Progenitor cell of endocrine pancreas (in vitro differentiated cells): ENCODE measurements around the gene SMURF2. TPM values are rescaled to one million over a fixed set of nuclear protein-coding genes. Genes with fewer than 3 reads are reported as not detected.
A peak's percentile ranks its signal among the peaks of the same experiment; 100 is the strongest.

Source experiments
- DNase-seq: peaks from one replicate; pipeline ENCODE4 v3.0.0; 2021; ENCODE audit warnings: low spot score; ENCODE audit not compliant: unreplicated experiment
- H3K27ac Mint-ChIP-seq: 2 replicates; pipeline ENCODE4 v1.8.0; 2021; ENCODE audit warnings: mild to moderate bottlenecking, moderate library complexity, mixed read lengths
- H3K27me3 Mint-ChIP-seq: 2 replicates; pipeline ENCODE4 v1.8.0; 2021; ENCODE audit warnings: mixed read lengths
- H3K36me3 Mint-ChIP-seq: 2 replicates; pipeline ENCODE4 v1.8.0; 2022; ENCODE audit warnings: mixed read lengths; ENCODE audit not compliant: insufficient read depth
- H3K4me1 Mint-ChIP-seq: 2 replicates; pipeline ENCODE4 v1.8.0; 2021; ENCODE audit warnings: low read depth, mixed read lengths
- H3K4me3 Mint-ChIP-seq: 2 replicates; pipeline ENCODE4 v1.8.0; 2021; ENCODE audit warnings: low read depth, mild to moderate bottlenecking, moderate library complexity, mixed read lengths
- H3K9me3 Mint-ChIP-seq: 2 replicates; pipeline ENCODE4 v1.8.0; 2021; ENCODE audit warnings: low read depth, mixed read lengths
- microRNA-seq: library from miRNA; unstranded; fragments of <30 nt; microRNA quantifications from one replicate; pipeline ENCODE4 v1.1.0, GENCODE V29; 2020; ENCODE audit warnings: borderline number of aligned reads; ENCODE audit not compliant: unreplicated experiment
- total RNA-seq: library from RNA; stranded (reverse); gene quantifications from 2 replicates; pipeline ENCODE4 v1.2.1, GENCODE V29; 2021
- TF ChIP-seq, protein P1 (sequence below): fragments of 200-600 bp; sonication (generic); IDR thresholded peaks from one replicate; pipeline ENCODE4 v1.5.0; 2021; ENCODE audit warnings: antibody characterized with exemption, mild to moderate bottlenecking; ENCODE audit not compliant: unreplicated experiment

The SMURF2 gene
- total RNA-seq, 1 donor from 2014 or later, result 43.9 TPM

DNA sequence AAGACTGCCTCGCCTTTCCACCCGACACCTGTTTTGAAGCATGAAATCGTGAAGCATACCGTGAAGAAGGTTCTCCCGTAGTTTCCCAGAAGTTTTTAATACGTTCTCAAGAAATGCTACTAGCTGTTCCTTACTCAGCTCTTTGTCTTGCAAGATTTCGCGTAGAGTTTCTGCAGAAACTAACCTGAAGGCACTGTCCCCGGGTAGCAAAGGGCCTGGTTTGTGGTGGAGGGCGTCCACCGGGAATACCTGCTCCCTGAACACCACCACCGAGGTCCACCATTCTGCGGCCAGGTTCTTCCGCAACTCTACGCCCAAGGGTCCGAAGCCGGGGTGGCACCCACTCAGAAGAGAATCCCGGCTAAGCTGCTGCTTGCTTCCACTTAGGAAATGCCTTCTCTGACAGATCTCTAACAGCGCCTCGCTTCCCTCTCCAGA, 165.7 kb downstream of the SMURF2 start:
- H3K4me3 Mint-ChIP-seq, result peak overlapping the region; percentile 94
- H3K4me1 Mint-ChIP-seq, result peaks cover 36% of the 10 kb centered on the region

More for the DNA sequence above, 165.7 kb downstream of the SMURF2 start:
- TF ChIP-seq, protein P1, sequence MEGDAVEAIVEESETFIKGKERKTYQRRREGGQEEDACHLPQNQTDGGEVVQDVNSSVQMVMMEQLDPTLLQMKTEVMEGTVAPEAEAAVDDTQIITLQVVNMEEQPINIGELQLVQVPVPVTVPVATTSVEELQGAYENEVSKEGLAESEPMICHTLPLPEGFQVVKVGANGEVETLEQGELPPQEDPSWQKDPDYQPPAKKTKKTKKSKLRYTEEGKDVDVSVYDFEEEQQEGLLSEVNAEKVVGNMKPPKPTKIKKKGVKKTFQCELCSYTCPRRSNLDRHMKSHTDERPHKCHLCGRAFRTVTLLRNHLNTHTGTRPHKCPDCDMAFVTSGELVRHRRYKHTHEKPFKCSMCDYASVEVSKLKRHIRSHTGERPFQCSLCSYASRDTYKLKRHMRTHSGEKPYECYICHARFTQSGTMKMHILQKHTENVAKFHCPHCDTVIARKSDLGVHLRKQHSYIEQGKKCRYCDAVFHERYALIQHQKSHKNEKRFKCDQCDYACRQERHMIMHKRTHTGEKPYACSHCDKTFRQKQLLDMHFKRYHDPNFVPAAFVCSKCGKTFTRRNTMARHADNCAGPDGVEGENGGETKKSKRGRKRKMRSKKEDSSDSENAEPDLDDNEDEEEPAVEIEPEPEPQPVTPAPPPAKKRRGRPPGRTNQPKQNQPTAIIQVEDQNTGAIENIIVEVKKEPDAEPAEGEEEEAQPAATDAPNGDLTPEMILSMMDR, result no peak
- H3K27ac Mint-ChIP-seq, result peak overlapping the region; percentile 96
- DNase-seq, result no peak
- no peaks in the 10 kb centered on the region for H3K27me3 Mint-ChIP-seq
- H3K9me3 Mint-ChIP-seq, result no peaks in the 10 kb centered on the region
- H3K36me3 Mint-ChIP-seq, result peaks cover 40% of the 10 kb centered on the region

Small RNA genes lying within 50 kb of the gene (microRNA-seq; reads per million reads assigned to microRNA genes)
- gene MIR3064 (11.3 reads per million, percentile 20 among the genes with 10 or more reads in this experiment), gene MIR5047 (not detected)

Other genes starting within 250 kb of the SMURF2 start
- not detected in 2 replicates for gene MILR1, start 213.2 kb downstream of the SMURF2 start, total RNA-seq
- gene POLG2, start 165.3 kb downstream of the SMURF2 start, total RNA-seq, result 33.1 and 33.7 TPM in 2 replicates
- 918 and 925 TPM in 2 replicates for gene DDX5, start 156.0 kb downstream of the SMURF2 start, total RNA-seq
- 102 and 108 TPM in 2 replicates for gene CEP95, start 155.3 kb downstream of the SMURF2 start, total RNA-seq